Fibroblast of pulmonary artery (primary cell): Measurements from ENCODE around the gene TBC1D3H.
"Not testable (repeated sequence)": the region's sequence is repeated elsewhere in the genome, so short reads cannot be mapped to it uniquely, and the experiment has no call there.

Source experiments
- DNase-seq: peaks from one replicate; pipeline ENCODE4 v3.0.0-alpha.2; 2010; ENCODE audit warnings: low read depth
- H3K4me3 ChIP-seq: replicated peaks from 2 replicates; pipeline ENCODE4 v1.5.1; 2011; ENCODE audit warnings: low read depth, mild to moderate bottlenecking, control low read depth, low read length, moderate library complexity

The TBC1D3H gene

DNA sequence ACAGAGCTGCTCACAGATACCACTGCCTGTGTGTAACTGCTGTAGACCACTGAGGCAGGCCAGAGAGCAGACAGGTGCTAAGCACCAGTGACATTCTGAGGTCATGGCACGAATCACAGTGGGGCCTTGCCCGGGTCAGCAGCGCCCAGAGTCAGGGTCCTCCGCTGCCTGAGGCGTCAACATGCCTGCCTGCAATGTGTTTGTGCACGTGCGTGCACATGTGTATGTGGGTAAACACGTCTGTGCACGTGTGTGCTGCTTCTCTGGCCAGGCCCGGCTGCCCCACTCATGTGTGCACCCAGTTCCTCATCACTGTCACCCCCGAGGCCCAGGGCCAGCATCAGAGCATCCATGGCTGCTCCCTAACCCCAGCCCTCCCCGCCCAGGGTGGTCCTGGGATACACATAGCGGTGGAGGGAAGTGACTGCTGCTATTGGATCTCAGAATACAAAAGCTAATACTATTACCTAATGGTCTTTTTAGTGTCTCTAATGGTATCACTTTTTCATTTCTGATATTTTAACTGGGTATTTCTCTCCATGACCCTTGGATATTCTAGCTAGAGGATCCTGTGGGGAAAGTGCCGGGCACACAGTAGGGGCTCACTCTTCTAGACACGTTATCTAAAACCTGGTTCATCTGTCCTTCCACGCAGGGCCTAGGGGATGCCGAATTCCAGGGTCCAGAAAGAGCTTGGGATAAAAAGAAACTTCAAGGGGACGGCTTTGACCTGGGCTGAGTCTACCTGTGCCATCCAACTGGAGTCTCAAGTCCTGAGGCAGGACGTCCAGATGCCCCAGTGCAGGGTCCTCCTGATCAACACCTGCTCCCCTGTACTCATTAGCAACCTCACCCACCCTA, at the start of gene TBC1D3H:
TBC1D3H (minus strand) TSS at position 51 of the 861 bp plus-strand sequence. CDS start 1,540 bp downstream, outside the sequence.
- not testable (repeated sequence) for DNase-seq, H3K4me3 ChIP-seq

DNA sequence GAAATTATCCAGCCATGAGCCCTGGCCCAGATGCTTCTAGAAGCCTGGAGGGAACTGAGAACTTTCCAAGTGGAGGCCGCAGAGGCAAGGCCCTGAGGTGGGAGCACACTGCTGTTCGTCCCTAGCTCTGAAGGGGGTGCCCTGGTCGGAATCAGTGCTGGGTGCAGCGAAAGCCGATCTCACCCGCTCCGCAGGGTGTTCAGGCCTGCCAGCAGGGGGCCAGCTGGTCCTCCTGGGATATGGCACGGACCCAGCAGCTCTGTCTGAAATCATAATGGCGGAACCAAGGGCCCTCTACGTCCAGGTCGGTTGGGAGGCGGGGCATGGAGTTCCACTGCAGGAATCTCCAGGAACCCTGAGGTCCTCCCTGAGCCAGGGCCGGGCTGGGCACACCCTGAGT, 40.7 kb upstream of the TBC1D3H start:
- not testable (repeated sequence) for DNase-seq, H3K4me3 ChIP-seq

DNA sequence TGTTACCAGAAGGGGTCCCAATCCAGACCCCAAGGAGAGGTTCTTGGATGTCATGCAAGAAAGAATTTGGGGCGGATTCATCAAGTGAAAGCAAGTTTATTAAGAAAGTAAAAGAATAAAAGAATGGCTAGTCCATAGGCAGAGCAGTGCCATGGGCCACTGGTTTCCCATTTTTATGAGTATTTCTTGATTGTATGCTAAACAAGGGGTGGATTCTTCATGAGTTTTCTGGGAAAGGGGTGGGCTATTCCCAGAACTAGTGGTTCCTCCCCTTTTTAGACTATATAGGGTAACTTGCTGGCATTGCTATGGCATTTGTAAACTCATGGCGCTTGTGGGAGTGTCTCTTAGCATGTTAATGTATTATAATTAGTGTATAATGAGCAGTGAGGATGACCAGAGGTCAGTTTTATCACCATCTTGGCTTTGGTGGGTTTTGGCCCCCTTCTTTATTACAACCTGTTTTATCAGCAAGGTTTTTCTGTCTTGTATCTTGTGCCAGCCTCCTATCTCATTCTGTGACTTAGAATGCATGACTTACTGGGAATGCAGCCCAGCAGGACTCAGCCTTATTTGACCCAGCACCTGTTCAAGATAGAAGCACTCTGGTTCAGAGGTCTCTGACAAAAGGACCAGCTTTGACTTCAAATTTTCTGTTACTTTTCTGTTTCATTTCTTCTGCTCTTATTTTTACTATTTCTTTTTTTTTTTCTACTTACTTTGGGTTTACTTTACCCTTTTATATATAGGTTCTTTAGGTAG, 27.1 kb upstream of the TBC1D3H start:
- DNase-seq, H3K4me3 ChIP-seq: not testable (repeated sequence)

DNA sequence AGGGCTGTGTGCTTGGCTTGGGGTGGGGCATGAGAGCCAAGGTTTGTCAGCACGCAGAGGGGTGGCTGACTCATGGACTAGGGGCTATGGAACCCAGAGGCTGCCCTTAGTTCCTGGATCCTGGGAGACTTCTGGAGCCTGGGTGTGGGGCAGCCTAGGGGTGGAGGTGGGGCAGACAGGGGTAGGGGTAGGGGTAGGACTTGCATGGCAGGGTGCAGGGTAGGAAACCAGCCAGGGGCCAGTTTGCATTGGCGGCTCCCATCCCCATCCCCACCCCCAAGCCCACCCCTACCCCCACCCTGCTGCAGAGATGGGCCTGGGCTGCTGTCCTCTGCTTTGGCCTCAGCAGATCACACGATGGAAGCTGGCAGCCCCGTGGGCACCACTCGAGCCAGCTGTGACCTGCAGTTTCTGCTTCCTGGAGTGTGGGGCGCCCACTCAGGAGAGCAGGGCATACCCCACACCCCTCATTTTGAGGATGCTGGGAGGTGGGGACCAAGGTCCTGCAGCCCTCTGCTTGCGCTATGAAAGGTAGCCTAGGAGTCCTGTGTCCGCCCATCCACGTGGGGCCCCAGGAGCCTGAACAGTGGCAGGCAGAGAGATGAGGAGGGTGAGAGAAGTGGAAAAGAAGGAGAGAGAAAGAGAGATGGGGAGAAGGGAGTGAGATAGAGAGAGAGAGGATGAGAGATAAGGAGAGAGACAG, 2.9 kb upstream of the TBC1D3H start:
- DNase-seq, H3K4me3 ChIP-seq: not testable (repeated sequence)

DNA sequence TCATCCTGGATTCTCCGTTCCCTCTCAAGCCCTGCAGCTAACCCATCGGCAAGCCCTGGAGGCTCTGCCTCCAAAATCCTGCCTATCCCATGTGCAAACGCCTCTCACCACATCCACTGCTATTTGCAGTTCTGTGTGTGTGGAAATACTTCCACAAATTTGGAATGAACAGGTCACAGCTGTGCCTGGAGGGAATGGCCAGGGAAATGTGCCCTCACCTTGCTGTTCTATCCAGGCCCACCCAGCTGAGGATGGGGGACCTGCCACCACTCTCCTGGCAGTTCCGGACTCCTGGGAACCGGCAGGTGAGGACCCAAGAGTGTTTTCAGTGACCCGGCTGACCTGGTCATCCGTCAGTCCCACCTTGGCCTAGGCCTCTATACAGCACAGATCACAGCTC, 12.3 kb downstream of the TBC1D3H start:
- H3K4me3 ChIP-seq, result not testable (repeated sequence)

DNA sequence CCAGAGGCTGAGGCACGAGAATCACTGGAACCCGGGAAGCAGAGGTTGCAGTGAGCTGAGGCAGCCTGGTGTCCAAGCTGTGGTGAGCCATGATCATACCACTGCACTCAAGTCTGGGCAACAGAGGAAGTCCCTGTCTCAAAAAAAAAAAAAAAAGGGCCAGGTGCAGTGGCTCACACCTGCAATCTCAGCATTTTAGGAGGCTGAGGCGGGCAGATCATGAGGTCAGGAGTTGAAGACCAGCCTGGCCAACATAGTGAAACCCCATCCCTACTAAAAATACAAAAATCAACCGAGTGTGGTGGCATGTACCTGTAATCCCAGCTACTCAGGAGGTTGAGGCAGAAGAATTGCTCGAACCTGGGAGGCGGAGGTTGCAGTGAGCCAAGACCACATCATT, 25.7 kb downstream of the TBC1D3H start:
- H3K4me3 ChIP-seq, DNase-seq: not testable (repeated sequence)

More for the DNA sequence above, 12.3 kb downstream of the TBC1D3H start:
- not testable (repeated sequence) for DNase-seq
